Measurements from ENCODE around the gene ICA1.

Gene ICA1

DNA sequence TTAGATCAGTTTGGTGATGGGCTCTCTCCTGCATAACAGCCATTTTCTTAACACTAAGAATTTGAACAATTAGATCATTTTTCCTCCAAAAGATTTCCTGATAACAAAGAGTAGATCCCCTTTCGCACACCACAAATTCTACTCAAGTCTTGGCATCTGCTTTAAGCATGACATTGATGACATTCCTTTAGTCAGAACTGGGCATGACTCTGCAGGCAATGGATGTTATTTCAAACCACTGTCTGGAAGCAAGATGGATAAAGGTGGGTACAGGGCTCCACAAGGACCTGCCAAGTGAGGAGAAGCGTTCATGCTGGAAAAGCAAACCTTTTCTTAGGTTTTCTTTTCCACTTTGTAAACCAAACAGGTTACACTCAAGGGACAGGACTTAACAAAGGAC is 169.8 kb downstream of the ICA1 start:
- TF ChIP-seq POLR2A (IDR thresholded peaks at IDR 0.05; ENCODE audit: low read depth, low read length) (no peak), POLR2AphosphoS5 (IDR thresholded peaks at IDR 0.05; ENCODE audit: low read depth, low read length) (no peak), TAF1 (IDR thresholded peaks at IDR 0.05; ENCODE audit: borderline replicate concordance, low read depth, low read length) (no peak)
- DNase-seq (ENCODE audit: insufficient read length) (no peak), FAIRE-seq (no peak)

DNA sequence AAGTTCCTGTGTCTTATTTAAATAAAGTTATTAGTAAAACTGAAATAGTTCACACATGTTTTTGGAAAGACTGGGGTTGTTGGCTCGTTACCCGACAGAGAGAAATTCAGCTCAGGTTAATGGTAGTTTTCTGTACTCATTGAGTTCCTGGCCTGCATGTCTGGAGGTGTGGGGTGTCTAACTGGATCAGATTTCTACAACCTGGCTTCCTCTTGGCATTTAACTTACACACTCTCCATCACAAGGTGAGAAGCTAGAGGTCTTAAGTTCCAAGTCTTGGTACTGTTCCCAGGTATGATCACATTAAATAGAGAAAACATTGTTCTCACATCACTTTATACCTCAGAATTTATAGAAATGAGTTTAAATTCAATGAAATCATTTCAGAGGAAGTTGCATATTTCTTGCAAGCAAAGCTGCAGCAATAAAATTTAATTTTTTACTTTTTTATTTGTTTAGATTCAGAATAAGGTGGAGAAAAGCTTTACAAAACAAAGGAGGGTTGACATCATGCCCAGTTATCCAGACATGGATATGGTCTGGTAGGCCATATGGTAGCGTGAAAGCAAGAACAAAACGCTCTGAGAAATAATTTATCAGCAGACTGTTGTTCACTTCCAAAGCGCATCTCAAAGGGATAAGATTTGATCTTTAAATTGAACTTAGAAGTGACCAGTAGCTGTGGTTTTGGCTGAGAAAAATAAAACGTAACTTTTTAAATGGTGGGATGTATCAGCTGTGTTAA is 172.8 kb downstream of the ICA1 start:
- DNase-seq (ENCODE audit: insufficient read length) (no peak), FAIRE-seq (peak; percentile 50)
- TF ChIP-seq POLR2AphosphoS5 (IDR thresholded peaks at IDR 0.05; ENCODE audit: low read depth, low read length) (no peak), POLR2A (IDR thresholded peaks at IDR 0.05; ENCODE audit: low read depth, low read length) (no peak), TAF1 (IDR thresholded peaks at IDR 0.05; ENCODE audit: borderline replicate concordance, low read depth, low read length) (no peak)

DNA sequence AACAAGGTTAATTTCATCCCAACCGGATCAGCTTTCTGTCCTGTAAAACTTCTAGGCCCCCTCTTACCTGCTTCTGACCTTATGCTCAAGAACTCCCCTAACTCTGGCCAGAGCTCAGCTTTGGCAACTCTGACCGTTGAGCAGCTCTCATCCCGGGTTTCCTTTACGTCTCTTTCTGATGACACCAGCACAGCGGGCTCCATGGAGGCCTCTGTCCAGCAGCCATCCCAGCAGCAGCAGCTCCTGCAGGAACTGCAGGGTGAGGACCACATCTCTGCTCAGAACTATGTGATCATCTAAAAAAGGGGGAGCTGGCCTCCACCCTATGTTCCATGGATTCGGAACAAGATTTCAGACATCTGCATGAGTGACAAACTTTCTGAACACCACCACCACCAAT is 175.7 kb downstream of the ICA1 start:
- TF ChIP-seq TAF1 (IDR thresholded peaks at IDR 0.05; ENCODE audit: borderline replicate concordance, low read depth, low read length) (no peak), POLR2A (IDR thresholded peaks at IDR 0.05; ENCODE audit: low read depth, low read length) (no peak), POLR2AphosphoS5 (IDR thresholded peaks at IDR 0.05; ENCODE audit: low read depth, low read length) (no peak)
- DNase-seq (ENCODE audit: insufficient read length) (no peak), FAIRE-seq (no peak)

DNA sequence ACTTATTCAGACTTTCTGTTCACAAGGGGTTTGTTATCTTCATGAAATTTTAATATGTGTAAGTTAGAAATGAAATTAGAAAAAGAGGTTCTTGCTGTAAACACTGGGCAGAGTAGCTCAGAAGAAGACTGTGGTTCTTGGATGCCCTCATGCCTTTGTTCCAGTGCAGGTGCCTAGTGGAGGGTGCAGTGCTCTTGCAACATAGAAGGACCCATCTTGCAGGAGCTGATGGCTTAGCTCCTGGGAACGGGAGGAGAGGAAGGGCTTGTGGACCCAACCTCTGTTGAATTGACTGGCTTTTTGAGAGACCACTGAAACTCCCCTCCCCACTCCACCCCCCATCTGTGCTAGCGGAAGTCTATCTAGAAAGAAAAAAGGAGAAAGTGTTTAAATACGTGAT is 176.5 kb downstream of the ICA1 start:
- TF ChIP-seq POLR2AphosphoS5 (IDR thresholded peaks at IDR 0.05; ENCODE audit: low read depth, low read length) (no peak), TAF1 (IDR thresholded peaks at IDR 0.05; ENCODE audit: borderline replicate concordance, low read depth, low read length) (no peak), POLR2A (IDR thresholded peaks at IDR 0.05; ENCODE audit: low read depth, low read length) (no peak)
- FAIRE-seq, result no peak

DNA sequence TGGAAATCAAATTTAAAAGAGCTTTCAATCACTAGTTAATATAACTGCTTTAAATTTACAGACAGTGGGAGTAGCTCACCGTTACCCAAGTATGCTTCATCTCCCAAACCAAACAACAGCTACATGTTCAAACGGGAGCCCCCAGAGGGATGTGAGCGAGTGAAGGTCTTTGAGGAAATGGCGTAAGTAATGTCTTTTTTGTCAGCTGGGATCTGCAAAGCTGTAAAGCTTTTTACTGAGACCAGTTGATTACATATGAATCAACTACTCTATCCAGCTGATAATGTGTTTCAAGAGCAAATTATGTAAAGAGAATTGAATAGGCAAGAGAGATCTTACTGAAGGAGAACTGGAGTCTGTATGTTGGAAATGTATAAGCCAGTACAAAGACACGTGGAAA is 177.1 kb downstream of the ICA1 start:
- no peak for DNase-seq (ENCODE audit: insufficient read length)
- FAIRE-seq, result no peak
- TF ChIP-seq TAF1 (IDR thresholded peaks at IDR 0.05; ENCODE audit: borderline replicate concordance, low read depth, low read length), result no peak
- no peak for TF ChIP-seq POLR2A (IDR thresholded peaks at IDR 0.05; ENCODE audit: low read depth, low read length)
- no peak for TF ChIP-seq POLR2AphosphoS5 (IDR thresholded peaks at IDR 0.05; ENCODE audit: low read depth, low read length)

More for the DNA sequence above, 176.5 kb downstream of the ICA1 start:
- DNase-seq (ENCODE audit: insufficient read length), result no peak

DNA sequence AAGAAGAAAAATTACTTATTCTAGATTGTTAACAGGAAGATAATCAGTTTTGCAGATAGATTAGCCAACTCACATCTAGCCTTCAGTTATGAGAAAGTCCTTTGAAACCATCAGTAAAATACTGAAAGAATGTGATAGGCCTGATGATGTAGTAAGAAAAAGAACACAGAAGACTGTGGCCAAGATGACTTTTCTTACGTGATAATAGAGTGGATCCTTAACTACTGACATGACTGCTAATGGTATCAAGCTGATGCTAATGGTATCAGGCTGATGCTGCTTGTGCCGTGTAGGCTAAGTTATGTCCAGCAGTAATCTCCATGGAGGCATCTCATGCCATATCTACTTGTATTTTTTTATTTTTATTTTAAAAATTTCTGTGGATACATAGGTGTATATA is 179.2 kb downstream of the ICA1 start:
- TF ChIP-seq TAF1 (IDR thresholded peaks at IDR 0.05; ENCODE audit: borderline replicate concordance, low read depth, low read length), result no peak
- no peak for TF ChIP-seq POLR2AphosphoS5 (IDR thresholded peaks at IDR 0.05; ENCODE audit: low read depth, low read length)
- no peak for TF ChIP-seq POLR2A (IDR thresholded peaks at IDR 0.05; ENCODE audit: low read depth, low read length)
- FAIRE-seq, result no peak
- no peak for DNase-seq (ENCODE audit: insufficient read length)

DNA sequence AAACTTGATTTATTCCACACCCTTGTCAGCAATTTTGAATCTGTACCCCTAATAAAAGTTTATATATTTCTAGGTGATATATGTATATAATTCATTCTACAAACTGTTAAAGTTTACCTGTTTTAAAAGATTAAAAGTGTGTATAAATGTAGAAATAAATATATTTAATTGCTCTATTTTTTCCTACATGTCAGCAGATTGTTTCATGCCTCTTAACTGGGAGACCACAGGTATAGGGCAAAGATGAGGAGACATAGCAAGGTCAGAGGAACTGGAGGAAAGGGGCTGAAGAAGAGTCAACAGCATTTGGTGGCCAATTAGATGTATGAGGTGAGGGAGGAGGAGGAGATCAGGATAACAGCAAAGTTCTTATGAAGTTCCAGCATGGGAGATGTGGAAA is 183.5 kb downstream of the ICA1 start:
- FAIRE-seq, result no peak
- TF ChIP-seq TAF1 (IDR thresholded peaks at IDR 0.05; ENCODE audit: borderline replicate concordance, low read depth, low read length), result no peak
- TF ChIP-seq POLR2A (IDR thresholded peaks at IDR 0.05; ENCODE audit: low read depth, low read length), result no peak
- no peak for TF ChIP-seq POLR2AphosphoS5 (IDR thresholded peaks at IDR 0.05; ENCODE audit: low read depth, low read length)
- DNase-seq (ENCODE audit: insufficient read length), result no peak

DNA sequence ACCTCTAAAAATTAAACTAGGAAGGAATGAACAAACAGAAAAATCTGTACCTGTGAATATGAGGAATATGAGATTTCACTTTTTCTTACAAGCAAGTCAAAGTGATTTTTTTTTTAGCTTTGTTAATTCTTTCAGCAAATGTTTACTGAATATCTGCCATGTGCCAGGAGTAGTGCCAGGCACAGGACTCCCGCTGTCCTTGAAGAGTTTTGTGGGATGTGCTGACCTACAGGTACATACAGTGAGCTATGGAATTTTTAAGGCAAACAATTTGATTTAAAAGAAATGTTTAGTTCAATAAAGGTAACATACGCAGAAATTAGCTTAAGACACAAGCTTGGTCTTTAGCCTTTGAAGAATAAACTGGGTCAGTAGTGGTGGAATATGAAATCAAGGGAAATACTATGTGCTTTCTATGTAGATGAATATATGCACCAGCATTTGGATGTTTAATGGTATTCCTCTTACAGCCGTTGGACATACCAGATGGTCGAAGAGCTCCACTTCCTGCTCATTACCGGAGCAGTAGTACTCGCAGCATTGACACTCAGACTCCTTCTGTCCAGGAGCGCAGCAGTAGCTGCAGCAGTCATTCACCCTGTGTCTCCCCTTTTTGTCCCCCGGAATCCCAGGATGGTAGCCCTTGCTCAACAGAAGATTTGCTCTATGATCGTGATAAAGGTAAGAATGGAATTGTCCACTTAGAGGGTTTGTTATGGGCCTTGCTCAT is 191.4 kb downstream of the ICA1 start:
- DNase-seq (ENCODE audit: insufficient read length), result no peak
- TF ChIP-seq POLR2AphosphoS5 (IDR thresholded peaks at IDR 0.05; ENCODE audit: low read depth, low read length) (no peak), POLR2A (IDR thresholded peaks at IDR 0.05; ENCODE audit: low read depth, low read length) (no peak), TAF1 (IDR thresholded peaks at IDR 0.05; ENCODE audit: borderline replicate concordance, low read depth, low read length) (no peak)
- FAIRE-seq, result no peak

DNA sequence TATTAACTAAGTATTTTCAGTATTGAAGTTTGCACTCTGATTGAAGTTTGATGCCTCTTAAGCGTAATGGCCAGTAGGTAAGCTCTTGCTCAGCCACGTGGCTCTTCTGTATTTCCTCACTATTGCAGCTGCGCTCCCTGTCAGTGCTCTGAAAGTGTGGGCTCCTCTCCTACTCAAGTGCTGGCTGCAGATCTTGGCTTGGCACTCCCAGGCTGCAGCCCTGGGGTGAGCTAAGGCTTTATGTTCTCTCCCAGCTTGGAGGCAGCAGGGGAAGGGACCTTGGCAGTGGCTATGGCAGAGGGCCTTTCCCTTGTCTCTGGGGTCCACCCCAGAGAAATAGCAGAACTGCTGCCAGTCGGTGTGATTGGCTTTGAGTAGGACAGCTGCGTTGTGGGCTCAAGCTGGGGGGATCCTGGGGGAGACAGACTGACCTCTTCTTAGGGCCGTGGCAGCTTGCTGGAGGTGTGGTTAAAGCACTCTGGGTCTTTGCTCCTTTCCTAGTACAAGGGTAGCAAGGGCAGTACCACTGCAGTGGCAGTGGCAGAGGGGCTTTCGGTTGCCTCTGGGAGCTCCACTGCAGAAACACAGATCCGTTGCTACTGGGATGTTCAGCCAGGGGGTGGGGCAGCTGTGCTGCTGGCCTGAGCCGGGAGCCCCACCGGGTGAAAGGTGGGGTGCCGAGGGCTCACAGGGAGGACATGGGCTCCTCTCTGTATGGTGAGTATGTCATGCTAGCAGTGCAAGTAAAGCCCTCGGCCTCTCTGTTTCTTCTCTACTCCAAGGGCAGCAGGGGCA is 192.9 kb downstream of the ICA1 start:
- no peak for DNase-seq (ENCODE audit: insufficient read length)
- FAIRE-seq, result peak; percentile 30
- TF ChIP-seq POLR2AphosphoS5 (IDR thresholded peaks at IDR 0.05; ENCODE audit: low read depth, low read length), result no peak
- no peak for TF ChIP-seq POLR2A (IDR thresholded peaks at IDR 0.05; ENCODE audit: low read depth, low read length)
- no peak for TF ChIP-seq TAF1 (IDR thresholded peaks at IDR 0.05; ENCODE audit: borderline replicate concordance, low read depth, low read length)

DNA sequence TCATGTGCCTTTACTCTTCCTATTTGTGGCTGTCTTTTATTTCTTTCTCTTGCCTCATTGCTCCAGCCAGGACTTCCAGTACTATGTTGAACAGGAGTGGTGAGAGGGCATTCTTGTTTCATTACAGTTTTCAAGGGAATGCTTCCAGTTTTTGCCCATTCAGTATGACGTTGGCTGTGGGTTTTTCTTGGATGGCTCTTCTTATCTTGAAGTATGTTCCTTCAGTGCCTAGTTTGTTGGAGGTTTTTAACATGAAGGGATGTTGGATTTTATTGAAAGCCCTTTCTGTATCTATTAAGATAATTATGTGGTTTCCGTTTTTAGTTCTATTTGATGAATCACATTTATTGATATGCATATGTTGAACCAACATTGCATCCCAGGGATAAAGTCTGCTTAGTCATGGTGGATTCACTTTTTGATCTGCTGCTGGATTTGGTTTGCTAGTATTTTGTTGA is 196.6 kb downstream of the ICA1 start:
- FAIRE-seq (no peak), DNase-seq (ENCODE audit: insufficient read length) (no peak)
- TF ChIP-seq TAF1 (IDR thresholded peaks at IDR 0.05; ENCODE audit: borderline replicate concordance, low read depth, low read length) (no peak), POLR2A (IDR thresholded peaks at IDR 0.05; ENCODE audit: low read depth, low read length) (no peak)

DNA sequence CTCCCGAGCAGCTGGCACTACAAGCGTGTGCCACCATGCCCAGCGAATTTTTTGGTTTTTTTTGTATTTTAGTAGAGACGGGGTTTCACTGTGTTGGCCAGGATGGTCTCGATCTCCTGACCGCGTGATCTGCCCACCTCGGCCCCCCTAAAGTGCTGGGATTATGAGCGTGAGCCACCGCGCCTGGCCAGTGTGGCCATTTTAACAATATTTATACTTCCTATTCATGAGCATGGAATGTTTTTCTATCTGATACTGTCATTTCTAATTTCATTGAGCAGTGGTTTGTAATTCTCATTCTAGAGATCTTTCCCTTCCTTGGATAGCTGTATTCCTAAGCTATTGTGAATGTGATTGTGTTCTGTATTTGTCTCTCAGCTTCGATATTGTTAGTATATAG is 197.1 kb downstream of the ICA1 start:
- TF ChIP-seq TAF1 (IDR thresholded peaks at IDR 0.05; ENCODE audit: borderline replicate concordance, low read depth, low read length) (no peak), POLR2AphosphoS5 (IDR thresholded peaks at IDR 0.05; ENCODE audit: low read depth, low read length) (no peak), POLR2A (IDR thresholded peaks at IDR 0.05; ENCODE audit: low read depth, low read length) (no peak)
- DNase-seq (ENCODE audit: insufficient read length) (no peak), FAIRE-seq (no peak)

Measured in GM12892 (cell line).